ENCODE results near the gene MICAL2.

The MICAL2 gene

DNA sequence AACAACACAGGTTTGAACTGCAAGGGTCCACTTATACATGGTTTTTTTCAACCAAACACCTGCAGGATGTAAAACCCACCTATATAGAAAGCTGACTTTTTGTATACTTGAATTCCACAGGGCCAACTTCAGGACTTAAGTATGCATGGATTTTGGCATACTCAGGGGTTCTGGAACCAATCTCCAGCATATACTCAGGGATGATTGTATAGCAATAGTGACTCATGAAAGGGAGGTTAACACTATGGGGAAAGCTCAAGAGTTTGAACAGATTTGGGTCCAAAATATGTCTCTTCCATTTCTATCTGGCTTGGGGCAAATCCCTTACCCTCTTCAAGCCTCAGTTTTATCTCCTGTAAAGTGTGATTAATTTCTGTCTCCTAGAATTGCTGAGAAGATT lies 94.9 kb downstream of the MICAL2 start:
- Histone ChIP-seq H3K4me3 (ENCODE audit: low read length) (no peak overlapping the region), H3K9me3 (ENCODE audit: insufficient read depth, low read depth, low read length) (no peaks in the 10 kb centered on the region), H3K4me1 (ENCODE audit: insufficient read depth, low read length) (no peaks in the 10 kb centered on the region), H3K27me3 (ENCODE audit: insufficient read depth, low read length) (no peaks in the 10 kb centered on the region), H3K9ac (ENCODE audit: low read depth, low read length) (no peak overlapping the region), H3K36me3 (ENCODE audit: insufficient read depth, low read depth, low read length) (no peaks in the 10 kb centered on the region), H3K27ac (ENCODE audit: low read length) (no peak overlapping the region)

DNA sequence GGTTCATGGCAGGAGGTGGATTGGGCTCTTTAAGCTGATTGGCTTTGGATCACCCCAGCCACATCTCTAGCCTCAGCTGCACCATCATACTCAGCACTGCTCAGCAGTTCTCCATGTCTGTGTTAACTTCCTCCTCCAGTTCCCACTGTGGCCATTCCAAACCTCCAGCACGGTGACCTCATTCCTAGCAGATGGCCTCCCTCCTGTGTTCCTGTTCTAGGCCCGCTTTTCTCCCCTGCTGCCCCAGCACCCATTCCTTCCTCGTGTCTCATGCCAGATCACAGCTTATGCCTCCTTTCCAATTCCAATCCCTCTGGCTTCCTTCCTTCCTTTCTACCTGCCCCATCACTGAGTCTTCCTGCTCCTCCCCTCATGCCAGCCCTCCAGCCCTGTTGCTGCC lies 96.1 kb downstream of the MICAL2 start:
- no peaks in the 10 kb centered on the region for H3K4me1 ChIP-seq (ENCODE audit: insufficient read depth, low read length)
- H3K9me3 ChIP-seq (ENCODE audit: insufficient read depth, low read depth, low read length) = no peaks in the 10 kb centered on the region
- no peak overlapping the region for H3K4me3 ChIP-seq (ENCODE audit: low read length)
- H3K27ac ChIP-seq (ENCODE audit: low read length) = no peak overlapping the region
- no peaks in the 10 kb centered on the region for H3K27me3 ChIP-seq (ENCODE audit: insufficient read depth, low read length)
- H3K36me3 ChIP-seq (ENCODE audit: insufficient read depth, low read depth, low read length) = no peaks in the 10 kb centered on the region
- no peak overlapping the region for H3K9ac ChIP-seq (ENCODE audit: low read depth, low read length)

DNA sequence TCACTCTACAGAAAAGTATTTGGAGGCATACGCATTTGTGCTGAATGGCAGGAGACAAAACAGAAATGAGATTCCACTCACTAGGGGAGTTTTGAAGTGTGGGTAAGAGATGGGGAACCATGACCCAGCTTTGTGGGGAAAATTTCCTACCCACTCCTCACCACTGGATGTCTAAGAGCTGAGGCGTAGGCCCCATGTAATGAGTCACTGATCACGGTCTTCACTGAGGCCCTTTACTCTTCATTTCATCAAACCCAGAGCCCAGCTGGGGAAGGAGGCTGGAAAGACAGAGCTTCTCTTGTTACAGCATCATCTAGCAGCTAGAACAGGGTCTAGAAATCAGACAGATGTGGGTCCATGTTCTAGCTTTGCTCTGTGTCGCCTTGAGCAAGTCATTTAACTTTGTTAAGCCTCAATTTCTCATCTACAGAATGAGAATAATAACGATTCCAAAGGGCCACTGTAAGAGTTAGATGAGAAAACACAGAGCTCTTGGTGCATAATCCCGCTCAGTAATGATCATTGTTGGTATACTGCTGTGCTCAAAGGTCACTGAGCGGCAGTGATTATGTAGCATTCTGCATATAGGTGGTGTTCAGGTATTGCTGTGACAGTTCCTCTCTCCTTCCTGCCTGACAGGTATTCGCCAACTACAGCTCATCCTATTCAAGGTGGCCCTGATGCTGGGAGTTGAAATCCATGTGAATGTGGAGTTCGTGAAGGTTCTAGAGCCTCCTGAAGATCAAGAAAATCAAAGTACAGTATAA lies 97.2 kb downstream of the MICAL2 start:
- H3K4me1 ChIP-seq (ENCODE audit: insufficient read depth, low read length) = no peaks in the 10 kb centered on the region
- H3K27ac ChIP-seq (ENCODE audit: low read length) = no peak overlapping the region
- no peak overlapping the region for H3K4me3 ChIP-seq (ENCODE audit: low read length)
- no peaks in the 10 kb centered on the region for H3K9me3 ChIP-seq (ENCODE audit: insufficient read depth, low read depth, low read length)
- no peaks in the 10 kb centered on the region for H3K36me3 ChIP-seq (ENCODE audit: insufficient read depth, low read depth, low read length)
- no peak overlapping the region for H3K9ac ChIP-seq (ENCODE audit: low read depth, low read length)
- no peaks in the 10 kb centered on the region for H3K27me3 ChIP-seq (ENCODE audit: insufficient read depth, low read length)

DNA sequence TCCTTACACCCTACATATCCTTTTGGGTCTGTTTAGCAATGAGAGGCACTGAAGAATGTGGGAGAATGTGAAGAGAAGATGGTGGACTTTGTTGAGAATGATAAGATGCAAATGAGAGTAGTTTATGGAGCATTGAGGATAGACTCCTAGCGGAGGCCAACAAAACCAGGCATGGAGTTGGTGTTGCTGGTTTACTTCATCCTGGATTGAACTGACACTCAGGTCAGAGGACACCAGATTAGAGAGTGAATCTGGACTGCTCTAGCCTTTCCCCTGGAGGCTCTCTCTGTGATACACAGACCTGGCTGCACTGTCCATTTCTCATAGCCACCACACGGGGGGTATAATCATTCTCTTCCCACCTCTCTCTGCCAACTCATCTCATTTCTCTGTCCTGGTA lies 98.7 kb downstream of the MICAL2 start:
- Histone ChIP-seq H3K36me3 (ENCODE audit: insufficient read depth, low read depth, low read length) (no peaks in the 10 kb centered on the region), H3K4me1 (ENCODE audit: insufficient read depth, low read length) (no peaks in the 10 kb centered on the region), H3K9me3 (ENCODE audit: insufficient read depth, low read depth, low read length) (no peaks in the 10 kb centered on the region), H3K9ac (ENCODE audit: low read depth, low read length) (no peak overlapping the region), H3K27ac (ENCODE audit: low read length) (no peak overlapping the region), H3K4me3 (ENCODE audit: low read length) (no peak overlapping the region), H3K27me3 (ENCODE audit: insufficient read depth, low read length) (no peaks in the 10 kb centered on the region)

DNA sequence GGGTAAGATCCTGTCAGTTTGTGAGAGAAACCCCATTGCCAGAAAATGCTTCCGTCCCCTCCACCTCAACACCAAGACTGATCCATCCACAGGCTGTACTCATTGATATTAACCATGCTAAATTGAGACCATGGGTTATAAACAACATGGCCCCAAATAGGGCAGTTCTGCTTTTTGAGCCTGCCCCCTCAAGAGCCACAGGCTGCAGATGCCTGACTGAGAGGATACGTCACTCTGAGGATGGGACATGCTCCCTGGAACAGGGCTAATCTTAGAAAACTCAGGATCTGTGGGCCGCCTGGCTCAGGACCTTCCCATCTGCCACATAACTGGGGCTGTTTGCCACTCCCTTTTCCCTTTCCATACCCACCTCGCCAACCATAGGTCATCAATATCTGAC lies 99.8 kb downstream of the MICAL2 start:
- H3K27me3 ChIP-seq (ENCODE audit: insufficient read depth, low read length) = no peaks in the 10 kb centered on the region
- no peak overlapping the region for H3K4me3 ChIP-seq (ENCODE audit: low read length)
- H3K9ac ChIP-seq (ENCODE audit: low read depth, low read length) = no peak overlapping the region
- no peaks in the 10 kb centered on the region; the same call in 1 of the 2 replicates for H3K4me1 ChIP-seq (ENCODE audit: insufficient read depth, low read length)
- no peaks in the 10 kb centered on the region for H3K36me3 ChIP-seq (ENCODE audit: insufficient read depth, low read depth, low read length)
- H3K27ac ChIP-seq (ENCODE audit: low read length) = no peak overlapping the region
- no peaks in the 10 kb centered on the region for H3K9me3 ChIP-seq (ENCODE audit: insufficient read depth, low read depth, low read length)

DNA sequence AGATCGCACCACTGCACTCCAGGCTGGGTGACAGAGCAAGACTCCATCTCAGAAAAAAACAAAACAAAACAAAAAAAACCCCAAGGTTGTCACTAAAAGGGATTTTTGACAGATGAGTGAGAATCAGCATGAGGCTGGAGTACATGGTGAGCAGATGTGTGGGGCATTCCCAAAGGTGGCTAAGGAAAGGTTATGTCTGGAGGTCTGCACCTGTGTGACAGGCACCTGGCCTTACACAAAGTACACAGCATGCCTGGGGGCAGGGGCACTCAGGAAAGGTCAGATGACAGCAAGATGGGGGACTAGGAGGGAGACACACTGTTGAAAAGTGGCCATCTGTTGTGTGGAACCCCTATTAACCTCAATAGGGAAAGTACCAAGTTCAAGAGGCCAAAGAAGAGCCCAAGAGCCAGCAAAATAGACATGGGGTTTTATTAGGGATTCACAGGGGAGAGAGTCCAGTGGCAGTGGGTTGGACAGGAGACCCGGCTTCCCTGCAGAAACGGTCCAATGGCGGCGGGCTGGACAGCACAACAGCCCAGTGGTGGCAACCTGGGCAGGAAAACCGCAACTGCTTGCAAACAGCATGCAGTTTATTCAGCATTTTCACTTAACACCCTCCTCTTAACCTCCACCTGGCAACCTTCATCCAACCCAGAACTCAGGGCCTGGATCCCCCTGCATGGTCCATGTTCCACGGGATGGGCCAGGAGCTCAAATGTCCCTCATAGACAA lies 101.1 kb downstream of the MICAL2 start:
- Histone ChIP-seq H3K27me3 (ENCODE audit: insufficient read depth, low read length) (no peaks in the 10 kb centered on the region), H3K36me3 (ENCODE audit: insufficient read depth, low read depth, low read length) (no peaks in the 10 kb centered on the region), H3K4me1 (ENCODE audit: insufficient read depth, low read length) (no peaks in the 10 kb centered on the region; the same call in 1 of the 2 replicates), H3K9ac (ENCODE audit: low read depth, low read length) (no peak overlapping the region), H3K4me3 (ENCODE audit: low read length) (no peak overlapping the region), H3K9me3 (ENCODE audit: insufficient read depth, low read depth, low read length) (no peaks in the 10 kb centered on the region), H3K27ac (ENCODE audit: low read length) (no peak overlapping the region)

DNA sequence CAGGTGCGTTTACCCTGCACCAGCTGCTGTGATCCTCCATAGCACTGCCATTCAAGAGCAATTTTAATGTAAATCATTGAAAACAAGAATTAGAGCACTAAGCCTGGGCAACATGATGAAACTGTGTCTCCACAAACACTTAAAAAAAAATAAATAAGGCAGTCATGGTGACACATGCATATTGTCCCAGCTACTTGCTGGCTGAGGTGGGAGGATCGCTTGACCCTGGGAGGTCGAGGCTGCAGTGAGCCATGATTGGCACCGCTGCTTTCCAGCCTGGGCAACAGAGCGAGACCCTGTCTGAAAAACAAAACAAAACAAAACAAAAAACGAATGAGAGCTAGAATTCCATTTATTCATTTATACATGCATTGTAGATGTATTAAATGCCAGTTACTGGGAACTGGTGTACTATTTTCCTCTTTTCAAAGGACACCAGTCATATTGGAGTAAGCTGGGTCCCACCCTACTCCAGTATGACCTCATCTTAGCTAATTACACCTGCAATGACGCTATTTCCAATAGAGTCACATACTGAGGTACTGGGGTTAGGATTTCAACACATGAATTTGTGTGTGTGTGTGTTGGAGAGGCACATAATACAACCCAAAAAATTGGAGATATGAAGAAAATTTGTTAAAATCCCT lies 101.9 kb downstream of the MICAL2 start:
- Histone ChIP-seq H3K36me3 (ENCODE audit: insufficient read depth, low read depth, low read length) (no peaks in the 10 kb centered on the region), H3K9ac (ENCODE audit: low read depth, low read length) (no peak overlapping the region)

DNA sequence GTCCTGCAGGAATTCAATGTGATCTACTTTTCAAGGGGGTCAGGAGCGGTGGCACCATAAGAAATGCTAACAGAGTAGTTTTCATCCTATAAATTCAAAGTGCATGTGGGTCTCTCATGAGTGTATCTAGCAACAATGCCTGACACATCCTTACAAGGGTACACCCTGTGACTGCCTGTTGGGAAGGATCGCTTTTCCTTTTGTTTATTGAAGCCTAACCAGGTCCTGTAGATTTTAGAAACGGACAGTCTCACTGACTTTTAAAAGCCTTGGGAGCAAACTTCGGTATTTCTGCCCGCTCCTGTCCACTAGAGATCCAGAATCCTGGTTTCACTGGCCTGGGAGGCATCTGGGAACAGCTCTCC lies 102.4 kb downstream of the MICAL2 start:
- H3K4me1 ChIP-seq (ENCODE audit: insufficient read depth, low read length) = no peaks in the 10 kb centered on the region; the same call in 1 of the 2 replicates
- H3K36me3 ChIP-seq (ENCODE audit: insufficient read depth, low read depth, low read length) = no peaks in the 10 kb centered on the region
- no peaks in the 10 kb centered on the region for H3K9me3 ChIP-seq (ENCODE audit: insufficient read depth, low read depth, low read length)
- no peak overlapping the region for H3K27ac ChIP-seq (ENCODE audit: low read length)
- H3K4me3 ChIP-seq (ENCODE audit: low read length) = no peak overlapping the region
- no peaks in the 10 kb centered on the region for H3K27me3 ChIP-seq (ENCODE audit: insufficient read depth, low read length)
- no peak overlapping the region for H3K9ac ChIP-seq (ENCODE audit: low read depth, low read length)

More for the DNA sequence above, 101.9 kb downstream of the MICAL2 start:
- no peaks in the 10 kb centered on the region; the same call in 1 of the 2 replicates for H3K4me1 ChIP-seq (ENCODE audit: insufficient read depth, low read length)
- H3K9me3 ChIP-seq (ENCODE audit: insufficient read depth, low read depth, low read length) = no peaks in the 10 kb centered on the region
- no peak overlapping the region for H3K27ac ChIP-seq (ENCODE audit: low read length)
- H3K4me3 ChIP-seq (ENCODE audit: low read length) = no peak overlapping the region
- no peaks in the 10 kb centered on the region for H3K27me3 ChIP-seq (ENCODE audit: insufficient read depth, low read length)

DNA sequence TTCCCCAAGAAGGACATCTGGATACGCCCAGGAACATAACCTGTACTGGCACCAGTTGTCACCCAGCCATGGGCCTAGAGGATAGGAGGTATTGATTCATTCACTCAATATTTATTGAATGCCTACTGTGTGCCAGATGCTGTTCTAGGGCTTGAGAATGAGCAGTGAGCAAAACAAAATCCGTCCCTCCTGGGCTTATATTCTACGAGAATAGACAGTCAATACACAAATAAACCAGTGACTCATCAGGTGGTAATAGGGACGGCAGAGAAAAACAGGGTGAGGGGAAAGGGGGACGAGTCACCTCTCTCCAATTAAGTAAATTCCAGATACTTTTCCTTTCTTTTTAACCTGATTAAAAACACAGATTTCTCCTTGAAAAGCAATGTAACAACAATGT lies 103.5 kb downstream of the MICAL2 start:
- H3K27me3 ChIP-seq (ENCODE audit: insufficient read depth, low read length) = no peaks in the 10 kb centered on the region
- no peaks in the 10 kb centered on the region for H3K36me3 ChIP-seq (ENCODE audit: insufficient read depth, low read depth, low read length)
- no peak overlapping the region for H3K4me3 ChIP-seq (ENCODE audit: low read length)
- H3K4me1 ChIP-seq (ENCODE audit: insufficient read depth, low read length) = no peaks in the 10 kb centered on the region; the same call in 1 of the 2 replicates
- no peak overlapping the region for H3K27ac ChIP-seq (ENCODE audit: low read length)
- H3K9ac ChIP-seq (ENCODE audit: low read depth, low read length) = no peak overlapping the region
- H3K9me3 ChIP-seq (ENCODE audit: insufficient read depth, low read depth, low read length) = no peaks in the 10 kb centered on the region

DNA sequence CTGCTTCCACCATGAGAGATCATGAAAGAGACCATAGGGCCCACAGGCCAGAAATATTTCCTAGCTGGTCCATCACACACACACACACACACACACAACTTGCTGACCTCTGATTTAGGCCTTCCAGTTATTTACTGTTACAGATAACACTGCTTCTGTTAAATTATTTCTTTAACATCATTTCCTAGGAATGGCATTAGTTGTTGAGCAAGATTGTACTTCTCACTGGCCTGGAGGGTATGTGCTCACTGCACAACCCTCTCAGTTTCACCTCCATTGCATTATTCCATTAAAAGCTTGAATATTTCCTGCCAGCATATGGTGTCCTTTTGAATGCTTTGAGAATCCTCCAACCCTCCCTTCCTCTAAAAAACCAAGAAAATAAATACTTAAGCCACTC lies 104.4 kb downstream of the MICAL2 start:
- Histone ChIP-seq H3K9me3 (ENCODE audit: insufficient read depth, low read depth, low read length) (no peaks in the 10 kb centered on the region), H3K36me3 (ENCODE audit: insufficient read depth, low read depth, low read length) (no peaks in the 10 kb centered on the region), H3K4me1 (ENCODE audit: insufficient read depth, low read length) (no peaks in the 10 kb centered on the region; the same call in 1 of the 2 replicates), H3K27ac (ENCODE audit: low read length) (no peak overlapping the region), H3K4me3 (ENCODE audit: low read length) (no peak overlapping the region), H3K9ac (ENCODE audit: low read depth, low read length) (no peak overlapping the region), H3K27me3 (ENCODE audit: insufficient read depth, low read length) (no peaks in the 10 kb centered on the region)

DNA sequence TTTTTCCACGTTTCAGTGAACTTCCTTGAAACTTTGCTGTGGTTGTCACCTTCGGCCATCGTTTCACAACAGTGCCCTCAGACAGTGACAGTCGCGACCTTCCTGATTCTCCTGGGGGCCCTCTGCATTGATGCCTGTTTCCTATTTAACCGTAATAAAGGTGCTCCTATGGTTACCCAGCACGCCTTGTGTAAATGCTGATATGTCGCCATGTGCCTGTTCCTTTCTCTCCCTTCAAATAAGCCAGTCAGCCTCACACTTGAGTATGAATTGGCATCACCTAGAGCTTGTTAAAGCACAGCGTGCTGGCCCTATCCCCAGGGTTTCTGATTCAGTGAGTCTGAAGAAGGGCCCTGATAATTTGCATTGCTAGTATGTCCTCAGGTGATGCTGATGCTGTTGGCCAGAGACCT lies 104.8 kb downstream of the MICAL2 start:
- H3K27me3 ChIP-seq (ENCODE audit: insufficient read depth, low read length) = no peaks in the 10 kb centered on the region
- H3K4me1 ChIP-seq (ENCODE audit: insufficient read depth, low read length) = no peaks in the 10 kb centered on the region; the same call in 1 of the 2 replicates
- H3K4me3 ChIP-seq (ENCODE audit: low read length) = no peak overlapping the region
- no peak overlapping the region for H3K27ac ChIP-seq (ENCODE audit: low read length)
- H3K9ac ChIP-seq (ENCODE audit: low read depth, low read length) = no peak overlapping the region
- no peaks in the 10 kb centered on the region for H3K9me3 ChIP-seq (ENCODE audit: insufficient read depth, low read depth, low read length)
- no peaks in the 10 kb centered on the region for H3K36me3 ChIP-seq (ENCODE audit: insufficient read depth, low read depth, low read length)
